Activated CD4-positive, CD25-positive, alpha-beta regulatory T cell treated with anti-CD3 and anti-CD28 coated beads, Interleukin-2, amount 50 U/mL, for 24 hours (primary cell): ENCODE measurements around the gene HEATR3.
A peak's percentile ranks its signal among the peaks of the same experiment; 100 is the strongest.

Experiments used
- ATAC-seq, 2 donors: fragments of 150-1000 bp; cut with Tn5 transposase; one replicate each; pipeline ENCODE4 v1.10.0; 2021; ENCODE audit warnings: mild to moderate bottlenecking in 1 of 2, moderate library complexity in 1 of 2

HEATR3 gene

DNA sequence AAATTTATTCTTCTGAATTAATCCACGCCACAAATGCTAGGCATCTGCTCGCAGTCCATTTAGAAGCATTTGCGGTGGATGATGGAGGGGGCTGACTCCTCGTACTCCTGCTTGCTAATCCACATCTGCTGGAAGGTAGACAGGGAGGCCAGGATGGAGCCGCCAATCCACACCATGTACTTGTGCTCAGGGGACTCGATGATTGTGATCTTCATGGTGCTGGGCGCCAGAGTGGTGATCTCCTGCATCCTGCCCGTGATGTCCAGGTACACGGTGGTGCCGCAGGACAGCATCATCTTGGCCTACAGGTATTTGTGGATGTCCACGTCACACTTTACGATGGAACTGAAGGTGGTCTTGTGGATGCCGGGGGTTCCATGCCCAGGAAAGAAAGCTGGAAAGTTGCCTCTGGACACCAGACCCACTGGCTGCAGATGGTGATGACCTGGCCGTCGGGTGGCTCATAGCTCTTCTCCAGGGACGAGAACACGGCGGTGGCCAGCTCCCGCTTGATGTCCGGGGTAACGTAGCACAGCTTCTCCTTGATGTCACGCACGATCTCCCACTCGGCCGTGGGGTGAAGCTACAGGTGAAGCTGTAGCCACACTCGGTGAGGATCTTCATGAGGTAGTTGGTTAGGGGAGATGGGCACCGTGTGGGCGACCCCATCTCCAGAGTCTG lies 7.5 kb upstream of the HEATR3 start:
- ATAC-seq: no peak

DNA sequence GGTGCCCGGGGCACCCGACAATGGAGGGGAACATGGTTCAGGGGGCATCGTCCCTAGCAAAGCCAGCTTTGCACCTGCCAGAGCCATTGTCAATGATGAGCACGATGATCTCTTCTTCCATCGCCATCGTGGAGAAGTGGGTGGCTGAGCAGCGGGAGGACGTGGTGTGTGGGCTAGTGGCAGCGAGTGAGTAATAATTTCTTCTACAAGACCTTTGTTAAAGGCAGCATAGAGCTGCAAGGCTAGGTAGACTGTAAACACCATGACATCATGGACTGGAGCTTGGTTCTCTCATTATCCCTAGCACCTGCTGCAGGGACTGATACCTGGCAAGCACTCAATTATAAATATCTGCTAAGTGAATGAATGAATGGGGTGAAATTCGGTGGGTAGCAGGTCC lies 6.7 kb upstream of the HEATR3 start:
- peak; percentile 13 to 32 for ATAC-seq

DNA sequence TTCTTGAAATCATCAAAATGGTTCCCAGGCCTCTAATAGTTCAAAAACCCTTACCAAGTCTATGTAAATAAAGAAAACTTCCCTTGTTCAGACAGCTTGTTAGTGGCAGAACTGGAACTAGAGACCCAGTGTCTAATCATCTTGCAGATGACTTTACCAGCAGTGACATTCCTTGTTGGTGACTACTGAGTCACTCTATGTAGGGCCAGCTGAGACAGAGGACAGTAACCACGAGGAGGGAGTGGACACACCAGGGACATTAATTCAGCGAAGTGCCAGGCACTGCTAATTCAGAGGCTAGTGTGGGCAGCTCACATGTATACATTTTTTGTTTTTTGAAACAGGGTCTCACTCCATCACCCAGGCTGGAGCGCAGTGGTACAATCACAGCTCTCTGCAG lies 6.1 kb upstream of the HEATR3 start:
- no peak for ATAC-seq

DNA sequence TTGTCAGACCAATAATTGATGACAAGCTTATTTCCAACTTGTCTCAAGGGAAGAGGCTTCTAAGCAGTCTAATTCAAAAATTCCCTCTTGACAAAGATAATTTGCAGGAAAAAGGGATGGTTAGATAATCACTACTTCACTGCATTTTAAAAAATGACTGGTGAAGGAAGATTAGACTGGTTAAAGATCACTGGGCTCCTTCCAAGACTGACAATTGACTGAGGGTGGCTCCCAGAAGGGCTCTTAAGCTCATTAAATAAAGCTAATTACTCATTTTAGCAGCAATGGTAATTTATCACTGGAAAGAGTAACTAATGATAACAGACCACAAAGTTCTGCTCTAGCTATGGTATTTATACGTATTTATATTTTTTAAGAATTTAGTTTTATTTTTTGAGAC lies 4.4 kb upstream of the HEATR3 start:
- no peak for ATAC-seq

DNA sequence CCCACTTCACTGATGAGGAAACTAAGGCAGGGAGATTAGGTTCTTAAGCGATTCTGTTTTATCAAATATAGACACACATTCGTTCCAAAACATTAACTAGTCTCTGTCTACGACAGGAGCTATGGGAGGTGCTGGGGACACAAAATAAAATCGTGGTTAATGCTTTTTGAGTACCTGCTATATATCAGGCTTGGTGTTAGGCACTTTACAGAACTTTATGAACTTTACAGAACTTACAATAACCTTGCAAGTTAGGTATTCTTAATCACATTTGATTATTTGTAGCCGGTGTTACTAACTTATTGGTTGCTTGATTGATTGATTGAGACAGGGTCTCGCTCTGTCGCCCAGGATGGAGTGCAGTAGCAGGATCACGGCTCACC lies 538 bp upstream of the HEATR3 start:
- no peak for ATAC-seq

DNA sequence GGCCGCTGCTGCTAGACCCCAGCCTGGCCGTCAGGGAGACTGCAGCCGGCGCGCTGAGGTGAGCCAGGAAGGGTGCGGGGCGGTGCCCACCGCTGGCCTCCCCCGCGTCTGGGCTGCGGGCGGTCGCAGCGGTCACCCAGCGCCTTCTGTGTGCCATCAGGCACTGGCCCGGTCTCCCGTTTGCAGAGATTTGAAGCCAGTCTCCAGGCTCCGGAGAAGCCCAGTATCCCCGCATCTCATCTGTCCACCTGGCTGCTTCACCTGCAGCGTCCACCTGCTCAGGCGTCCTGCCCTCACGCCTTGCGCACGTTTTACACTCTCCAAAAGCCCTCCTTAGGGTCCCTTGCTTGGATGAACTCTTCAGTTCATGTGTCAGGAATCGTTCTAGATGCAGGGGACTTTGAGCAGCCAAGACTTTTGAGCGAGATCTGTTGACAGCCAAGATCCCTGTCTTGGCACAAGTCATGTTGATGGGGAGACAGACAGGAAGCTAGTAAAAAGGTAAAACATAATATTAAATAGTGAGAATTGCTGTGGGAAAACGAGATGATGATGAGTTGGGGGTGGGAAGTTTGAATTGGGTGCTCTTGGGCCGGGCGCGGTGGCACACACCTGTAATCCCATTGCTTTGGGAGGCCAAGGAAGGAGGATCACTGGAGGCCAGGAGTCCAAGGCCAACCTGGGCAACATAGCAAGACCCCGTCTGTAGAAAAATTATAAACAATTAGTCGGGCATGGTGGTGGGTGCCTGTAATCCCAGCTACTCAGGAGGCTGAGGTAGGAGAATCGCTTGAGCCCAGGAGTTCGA lies 916 bp downstream of the HEATR3 start:
- ATAC-seq: no peak

DNA sequence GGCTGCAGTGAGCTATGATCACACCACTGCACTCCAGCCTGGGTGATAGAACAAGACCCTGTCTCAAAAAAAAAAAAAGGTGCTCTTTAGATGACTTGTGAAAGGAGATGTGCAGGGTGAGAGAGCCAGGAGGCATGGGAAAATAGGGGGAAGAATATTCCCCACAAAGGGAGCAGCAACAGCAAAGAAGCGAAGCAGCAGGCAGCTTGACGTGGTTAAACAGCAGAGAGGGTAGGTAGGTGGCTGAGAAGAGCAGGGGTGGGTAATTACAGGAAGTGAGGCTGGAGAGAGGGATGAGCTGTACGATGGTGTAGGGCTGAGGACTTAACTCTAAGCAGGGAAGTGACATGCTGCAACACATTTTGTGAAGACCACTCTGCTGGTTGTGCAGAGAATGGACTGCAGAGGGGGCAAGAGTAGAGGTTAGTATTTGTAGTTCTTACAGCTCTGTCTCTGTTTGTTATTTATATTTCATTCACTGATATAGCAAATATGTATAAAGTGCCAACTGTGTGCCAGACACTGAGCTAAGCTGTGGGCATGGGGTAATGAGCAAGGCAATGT lies 1.6 kb downstream of the HEATR3 start:
- ATAC-seq: peak in 1 of 2 donors; percentile 28

DNA sequence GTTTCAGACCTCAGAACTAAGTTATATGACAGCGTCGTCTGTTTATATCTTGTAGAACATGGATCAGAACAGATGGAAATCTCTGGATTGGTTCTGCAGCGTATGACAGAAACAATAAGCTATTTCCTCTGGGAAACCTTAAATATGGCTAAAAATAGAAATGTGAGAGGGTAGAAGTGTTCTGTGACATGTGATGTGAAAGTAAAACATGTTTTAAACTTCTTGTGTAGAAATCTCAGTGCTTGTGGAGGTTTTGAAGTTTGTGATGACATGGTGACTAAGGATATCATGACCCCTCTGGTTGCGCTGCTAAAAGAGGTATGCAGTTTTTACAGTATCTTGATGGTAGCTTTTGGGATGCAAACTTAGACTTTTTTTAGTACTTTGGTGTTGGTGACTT lies 2.8 kb downstream of the HEATR3 start:
- no peak for ATAC-seq

DNA sequence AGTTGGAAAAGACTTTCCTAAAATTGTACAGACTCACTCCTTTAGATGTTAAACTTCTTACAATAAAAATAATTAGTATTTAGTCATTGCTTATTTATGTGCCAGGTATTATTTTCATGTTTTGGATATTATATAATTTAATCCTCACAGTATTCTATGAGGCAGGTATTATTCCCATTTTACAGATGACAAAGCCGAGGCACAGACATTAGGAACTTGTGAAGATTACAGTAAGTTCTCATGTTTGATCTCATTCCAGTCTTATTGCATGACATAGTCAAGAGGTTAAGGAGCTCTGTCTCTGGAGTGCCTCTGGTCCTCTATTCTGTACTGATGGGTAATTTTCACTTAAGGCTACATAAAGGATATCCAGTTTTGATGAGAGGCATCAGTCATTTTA lies 3.3 kb downstream of the HEATR3 start:
- no peak for ATAC-seq

DNA sequence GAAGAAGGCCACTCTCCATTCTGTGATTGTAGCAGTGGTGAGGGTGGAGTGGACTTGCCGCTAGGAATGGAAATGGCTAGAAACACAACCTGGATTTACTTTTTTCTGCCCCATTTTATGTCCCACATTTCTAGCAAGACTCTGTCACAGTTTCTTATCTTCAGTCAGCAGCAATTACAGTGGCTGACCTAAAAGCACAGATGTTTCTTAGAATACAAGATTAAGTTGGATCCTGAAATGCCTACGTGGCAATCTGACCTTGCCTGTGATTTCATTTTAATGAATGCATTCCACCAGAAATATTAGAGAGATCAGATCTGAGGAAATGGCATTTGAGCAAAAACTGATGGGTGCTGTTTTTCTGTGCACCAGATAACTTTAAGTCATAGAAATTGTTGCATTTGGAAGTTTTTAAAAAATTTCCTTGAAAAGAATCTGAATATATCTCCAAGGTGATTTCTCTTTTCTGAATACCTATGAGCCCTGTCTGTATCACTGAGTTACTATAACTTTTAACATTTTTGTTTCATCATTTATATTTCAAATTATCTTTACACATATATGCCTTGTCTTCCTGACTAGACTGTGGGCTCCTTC lies 5.4 kb downstream of the HEATR3 start:
- no peak for ATAC-seq

DNA sequence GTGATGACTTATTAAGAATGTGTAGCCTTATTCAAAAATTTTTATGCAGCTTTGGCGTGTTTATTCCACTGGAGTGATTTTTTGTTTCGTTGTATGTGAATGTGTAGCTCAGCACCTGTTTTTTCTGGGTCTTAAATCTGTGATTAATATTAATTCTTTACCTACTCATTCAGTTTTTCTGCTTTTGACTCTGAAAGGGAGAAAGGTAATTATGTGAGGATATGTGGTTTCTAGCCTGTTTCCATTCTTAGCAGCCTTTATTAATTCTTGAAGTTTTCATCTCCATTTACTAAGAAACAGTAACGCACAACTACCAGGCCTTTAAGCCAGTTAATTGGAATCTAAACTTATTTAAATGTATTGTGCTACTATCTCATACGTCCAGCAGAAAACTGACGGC lies 7.0 kb downstream of the HEATR3 start:
- ATAC-seq: peak; percentile 22 to 66

DNA sequence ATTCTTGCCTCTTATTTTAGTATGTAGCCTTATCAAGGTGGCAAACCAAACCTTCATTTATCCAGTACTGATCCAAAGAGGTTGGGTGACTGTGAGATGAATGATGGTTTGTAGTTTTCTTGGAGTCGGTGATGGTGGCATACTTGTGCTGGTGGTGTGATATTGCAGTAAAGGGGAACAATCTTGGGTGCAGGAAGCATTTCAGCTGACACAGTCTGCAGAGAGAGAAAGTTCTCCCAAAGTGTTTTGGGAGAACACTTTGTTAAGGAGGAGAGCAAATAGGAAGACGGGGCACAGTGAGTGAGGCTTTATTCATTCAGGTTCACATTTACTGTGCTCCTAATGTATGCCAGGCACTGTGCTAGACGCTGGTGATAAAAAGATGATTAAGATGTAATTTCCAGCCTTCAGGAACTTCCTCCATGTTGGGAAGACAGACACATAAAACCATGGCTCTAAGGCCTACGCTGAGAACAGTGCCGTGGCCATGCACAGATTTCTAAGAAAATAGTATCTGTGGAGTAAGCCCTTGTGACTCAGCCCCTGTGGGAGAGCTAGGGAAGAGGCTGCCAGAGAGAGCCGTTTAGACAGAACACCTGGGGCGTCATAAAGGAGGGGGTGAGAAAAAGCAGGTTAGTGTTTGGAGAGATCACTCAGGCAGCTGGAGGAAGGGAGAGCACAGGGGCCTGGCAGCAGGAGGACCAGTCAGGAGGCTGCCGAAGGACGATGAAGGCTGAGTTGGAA lies 13.8 kb downstream of the HEATR3 start:
- ATAC-seq: no peak

DNA sequence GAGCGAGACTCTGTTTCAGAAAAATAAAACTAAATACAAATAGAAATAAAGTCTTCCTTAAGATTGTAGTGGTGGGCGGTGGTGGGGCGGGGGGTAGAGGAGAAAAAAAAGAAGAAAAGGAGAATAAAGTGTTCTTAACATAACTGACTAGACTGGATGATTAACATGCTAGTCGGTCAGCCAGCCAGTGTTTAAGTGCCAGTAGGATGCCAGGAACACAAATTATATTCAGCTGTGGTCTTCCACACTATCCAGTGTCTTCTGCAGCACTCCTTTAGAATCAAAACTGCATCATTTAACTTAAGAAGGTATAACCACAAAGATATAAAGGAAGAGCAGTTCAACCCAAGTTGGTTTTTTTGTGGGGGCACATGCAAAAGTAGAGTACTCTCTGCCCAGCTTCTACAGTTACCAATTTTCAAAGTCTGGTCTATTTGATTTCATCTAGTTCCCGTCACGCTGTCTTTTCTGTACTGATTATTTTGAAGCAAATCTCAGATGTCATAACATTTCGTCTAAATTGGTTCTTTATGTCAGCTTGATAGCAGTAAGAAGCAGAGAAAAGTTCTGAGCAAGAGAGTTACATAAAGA lies 15.8 kb downstream of the HEATR3 start:
- no peak for ATAC-seq

DNA sequence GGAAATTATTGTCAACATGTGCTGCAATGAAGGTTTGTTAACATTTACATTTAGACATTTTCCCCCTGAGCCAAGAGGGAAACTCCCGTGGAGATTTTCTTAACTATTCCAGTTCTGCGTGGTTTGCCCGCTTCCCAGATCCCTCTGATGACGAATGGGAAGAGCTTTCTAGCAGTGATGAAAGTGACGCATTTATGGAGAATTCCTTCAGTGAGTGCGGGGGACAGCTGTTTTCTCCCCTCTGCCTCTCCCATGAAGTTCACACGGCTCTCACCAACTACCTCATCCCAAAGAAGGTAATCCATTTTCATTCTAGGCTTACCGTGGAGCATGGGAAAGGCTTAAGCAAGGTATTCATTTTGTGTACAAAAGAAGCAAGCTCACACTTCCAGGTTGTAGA lies 18.2 kb downstream of the HEATR3 start:
- no peak for ATAC-seq

DNA sequence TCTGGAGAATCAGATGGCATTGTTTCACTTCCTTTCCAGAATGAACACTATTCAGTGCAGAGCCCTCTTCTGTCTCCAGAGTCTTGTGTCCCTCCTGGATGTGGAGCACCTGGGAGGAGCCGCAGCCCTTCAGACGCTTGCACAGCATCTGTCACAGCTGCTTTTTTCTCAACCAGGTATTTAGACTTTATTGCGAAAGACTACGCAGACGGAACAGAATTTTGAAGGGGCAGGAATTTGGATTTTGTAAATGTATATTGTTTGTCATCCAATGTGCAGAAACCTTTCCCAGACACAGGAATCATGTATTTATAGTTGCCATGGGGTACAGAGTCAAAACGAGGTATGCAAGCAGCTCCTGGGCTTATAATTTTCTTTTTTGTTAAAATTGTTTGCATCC lies 20.4 kb downstream of the HEATR3 start:
- no peak for ATAC-seq

DNA sequence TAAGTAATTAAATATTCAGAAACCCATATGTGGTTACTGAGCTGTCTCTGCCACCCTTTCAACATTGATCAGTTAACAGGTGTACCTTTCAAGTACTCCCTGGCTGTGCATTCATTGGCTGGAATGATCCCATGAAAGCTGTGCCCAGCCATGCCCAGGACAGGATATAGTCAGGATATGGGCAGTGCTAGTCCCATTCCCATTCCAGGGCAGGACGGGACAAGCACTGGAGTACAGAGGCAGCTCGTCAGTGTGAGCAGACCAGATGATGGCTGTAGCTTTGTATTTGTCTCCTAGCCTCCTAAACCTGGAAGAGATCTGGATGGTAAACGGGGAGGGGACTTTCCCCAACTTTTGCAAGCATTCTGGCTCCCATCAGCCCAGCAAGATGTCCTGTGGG lies 22.5 kb downstream of the HEATR3 start:
- no peak for ATAC-seq

DNA sequence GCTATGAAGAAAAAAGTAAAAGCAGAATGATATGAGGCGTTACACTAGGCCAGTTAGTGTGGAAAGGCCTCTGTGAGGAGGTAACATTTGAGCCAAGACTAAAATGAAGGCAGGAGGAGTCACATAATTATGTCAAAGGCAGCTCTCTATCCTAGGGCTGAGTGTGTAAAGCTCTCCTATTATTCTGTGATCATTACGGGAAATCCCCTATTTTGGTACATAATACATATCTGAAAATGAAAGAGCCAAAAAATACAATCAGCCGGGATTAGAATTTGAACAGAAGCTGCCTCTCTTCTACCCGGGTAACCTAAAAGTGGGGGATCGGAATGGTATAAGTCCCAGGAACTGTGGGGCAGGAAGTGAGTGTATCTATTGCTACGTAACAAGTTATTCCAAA lies 27.1 kb downstream of the HEATR3 start:
- no peak for ATAC-seq

DNA sequence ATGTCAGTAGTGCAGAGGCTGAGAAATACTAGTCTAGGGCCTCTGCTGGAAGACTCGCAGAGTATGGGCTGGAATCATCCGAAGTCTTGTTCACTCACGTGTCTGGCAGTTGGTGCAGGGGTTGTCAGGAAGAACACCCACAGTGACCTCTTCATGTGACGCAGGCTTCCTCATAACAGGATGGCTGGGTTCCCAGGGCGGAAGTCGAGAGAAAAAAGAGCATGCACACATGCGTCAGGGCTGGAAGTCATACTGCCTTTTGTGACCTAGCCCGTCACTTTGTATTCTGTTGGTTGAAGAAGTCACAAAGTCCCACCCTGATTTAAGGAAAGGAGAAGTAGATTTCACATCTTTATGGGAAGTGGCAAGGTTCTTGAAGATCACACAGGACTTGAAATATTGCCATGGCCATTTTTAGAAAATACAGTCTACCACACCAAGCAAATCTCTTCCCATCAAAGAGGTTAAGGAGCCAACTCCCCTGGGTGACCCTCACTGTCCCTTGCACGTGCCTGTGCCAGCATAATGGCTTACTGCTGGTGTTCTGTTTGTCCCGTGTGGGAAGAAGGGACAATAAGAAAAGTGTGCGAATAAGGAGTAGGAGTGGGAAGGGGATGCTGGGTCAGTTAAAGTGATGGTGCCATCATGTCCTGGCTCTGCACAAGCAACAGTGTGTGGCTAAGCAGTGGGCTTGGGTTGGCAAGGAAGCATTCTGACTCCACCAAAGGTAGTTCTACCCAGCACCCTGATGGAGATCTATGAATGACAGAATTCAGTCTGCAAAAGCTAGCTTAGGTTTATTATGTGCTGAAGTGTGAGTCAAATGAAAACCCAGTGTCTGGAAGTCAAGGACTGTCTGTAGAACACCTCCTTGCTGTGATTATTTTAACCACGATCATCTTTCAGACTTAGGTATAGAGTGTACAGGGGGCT lies 28.1 kb downstream of the HEATR3 start:
- peak in 1 of 2 donors; percentile 33 for ATAC-seq

DNA sequence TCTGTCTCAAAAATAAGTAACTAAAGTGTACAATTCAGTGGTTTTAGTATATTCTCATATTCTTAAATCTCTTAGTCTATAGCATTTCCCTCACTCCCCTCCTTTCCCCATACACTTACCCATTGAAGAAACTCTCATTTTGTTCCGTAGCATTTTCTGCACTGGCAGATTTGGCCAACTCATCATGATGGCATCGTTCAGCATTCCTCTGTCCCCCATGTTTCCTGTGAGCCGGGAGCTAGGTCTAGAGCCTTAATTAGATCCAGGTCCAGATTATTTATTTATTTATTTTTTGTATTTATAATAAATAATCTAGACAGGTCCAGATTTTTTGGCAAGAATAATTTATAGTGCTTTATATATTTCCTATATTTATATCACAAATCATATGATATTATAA lies 31.0 kb downstream of the HEATR3 start:
- ATAC-seq: no peak

DNA sequence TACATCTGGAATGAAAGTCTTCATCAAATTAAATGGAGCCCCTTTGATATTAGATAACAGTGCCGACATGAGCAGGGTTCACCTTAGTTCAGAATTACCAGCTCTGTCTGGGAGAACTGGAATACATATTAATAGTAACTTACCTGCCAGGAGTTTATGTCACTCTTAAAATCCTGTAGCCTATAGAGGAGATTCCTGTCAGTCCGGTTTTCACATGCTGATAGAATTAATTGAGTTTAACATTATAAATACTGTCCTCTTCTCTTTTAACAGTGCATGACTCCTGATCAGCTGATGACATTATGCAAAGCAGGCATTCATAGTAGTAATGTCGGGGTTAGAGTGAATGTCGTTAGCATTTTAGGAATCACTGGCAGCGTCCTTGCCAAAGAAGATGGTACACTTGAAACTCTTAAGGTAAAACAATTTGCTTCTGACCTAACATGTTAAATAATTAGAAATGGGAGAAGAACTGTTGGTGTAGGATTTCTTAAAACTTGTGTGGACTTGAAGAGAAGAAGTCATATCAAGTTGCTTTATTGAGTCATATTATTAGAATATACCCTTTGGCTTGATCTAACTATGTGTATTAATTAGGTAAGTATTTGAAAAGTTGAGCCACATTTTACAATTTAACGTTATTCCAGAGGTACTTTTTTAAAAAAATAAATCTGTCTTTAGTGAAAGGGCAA lies 34.3 kb downstream of the HEATR3 start:
- no peak for ATAC-seq
